ENCODE results near the gene VAV2. TPM values are rescaled to one million over a fixed set of nuclear protein-coding genes. Genes with fewer than 3 reads are reported as not detected.

The VAV2 gene
- polyA plus RNA-seq, 1 of the 3 experiments (the other 2 are of a cell fraction), result 14.9 TPM

DNA sequence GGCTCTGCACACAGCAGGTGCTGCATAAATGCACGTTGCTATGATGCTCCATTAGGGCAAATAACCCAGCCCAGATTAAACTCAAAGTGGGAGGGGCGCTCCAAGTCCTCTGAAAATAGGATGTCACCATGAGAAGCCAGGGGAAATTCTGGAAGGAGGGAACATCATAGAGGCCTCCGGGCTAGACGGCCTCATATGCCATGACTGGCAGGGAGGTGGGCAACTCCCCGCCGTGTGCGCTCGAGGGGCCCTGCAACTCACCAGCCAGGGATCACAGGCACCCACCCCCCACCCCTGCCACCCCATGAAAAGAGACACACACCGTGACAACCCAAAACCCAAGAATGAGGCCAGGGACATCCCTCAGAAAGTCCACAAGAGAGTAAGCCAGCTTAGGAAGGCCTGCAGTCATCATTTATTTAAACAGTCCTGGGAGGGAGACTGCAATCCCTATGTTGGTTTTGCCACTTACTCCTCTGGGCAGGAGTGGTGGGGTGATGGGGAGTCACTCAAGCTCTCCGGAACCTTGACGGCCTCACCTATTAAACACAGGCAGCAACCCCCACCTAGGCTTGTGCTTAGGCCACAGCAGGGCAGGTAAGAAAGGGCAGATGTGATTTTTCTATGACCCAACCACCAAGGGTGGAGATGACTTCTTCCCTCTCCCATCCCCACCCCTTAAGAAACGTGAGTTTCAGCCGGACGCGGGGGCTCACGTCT, 4.0 kb downstream of the VAV2 start:
- Histone ChIP-seq H3K9ac (no peak overlapping the region), H3K4me3 (ENCODE audit: low read depth in 2 of 2, low read length in 1 of 2) (no peak overlapping the region), H3K9me2 (no peaks in the 10 kb centered on the region), H2AFZ (ENCODE audit: low read depth) (no peak overlapping the region), H3F3A (replicated peaks; ENCODE audit: insufficient read depth) (no peaks in the 10 kb centered on the region), H3K4me1 (ENCODE audit: control insufficient read depth in 1 of 2, insufficient read depth in 2 of 2, low read depth in 1 of 2, low read length in 1 of 2) (peaks cover 0 to 16% of the 10 kb centered on the region in 2 experiments; a peak in 1 of 4 replicates), H3K79me2 (ENCODE audit: insufficient read depth) (peaks cover 92% of the 10 kb centered on the region), H3K27ac (ENCODE audit: low read depth in 2 of 2, low read length in 1 of 2) (no peak overlapping the region), H3K9me3 (no peaks in the 10 kb centered on the region), H3K36me3 (replicated peaks in 1 of 2; ENCODE audit: control insufficient read depth in 1 of 2, insufficient read depth in 2 of 2, low read length in 1 of 2) (no peaks in the 10 kb centered on the region), H3K27me3 (ENCODE audit: insufficient read depth) (no peaks in the 10 kb centered on the region), H3K4me2 (no peak overlapping the region), H4K20me1 (ENCODE audit: insufficient read depth) (peaks cover 80% of the 10 kb centered on the region)
- TF ChIP-seq, protein P1, sequence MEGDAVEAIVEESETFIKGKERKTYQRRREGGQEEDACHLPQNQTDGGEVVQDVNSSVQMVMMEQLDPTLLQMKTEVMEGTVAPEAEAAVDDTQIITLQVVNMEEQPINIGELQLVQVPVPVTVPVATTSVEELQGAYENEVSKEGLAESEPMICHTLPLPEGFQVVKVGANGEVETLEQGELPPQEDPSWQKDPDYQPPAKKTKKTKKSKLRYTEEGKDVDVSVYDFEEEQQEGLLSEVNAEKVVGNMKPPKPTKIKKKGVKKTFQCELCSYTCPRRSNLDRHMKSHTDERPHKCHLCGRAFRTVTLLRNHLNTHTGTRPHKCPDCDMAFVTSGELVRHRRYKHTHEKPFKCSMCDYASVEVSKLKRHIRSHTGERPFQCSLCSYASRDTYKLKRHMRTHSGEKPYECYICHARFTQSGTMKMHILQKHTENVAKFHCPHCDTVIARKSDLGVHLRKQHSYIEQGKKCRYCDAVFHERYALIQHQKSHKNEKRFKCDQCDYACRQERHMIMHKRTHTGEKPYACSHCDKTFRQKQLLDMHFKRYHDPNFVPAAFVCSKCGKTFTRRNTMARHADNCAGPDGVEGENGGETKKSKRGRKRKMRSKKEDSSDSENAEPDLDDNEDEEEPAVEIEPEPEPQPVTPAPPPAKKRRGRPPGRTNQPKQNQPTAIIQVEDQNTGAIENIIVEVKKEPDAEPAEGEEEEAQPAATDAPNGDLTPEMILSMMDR (IDR thresholded peaks at IDR 0.05), result no peak
- TF ChIP-seq EZH2phosphoT487 (IDR thresholded peaks at IDR 0.05; ENCODE audit: borderline replicate concordance, low read depth) (no peak), ELF1 (IDR thresholded peaks at IDR 0.05) (no peak), FOXJ3 (CRISPR knock-in tag; IDR thresholded peaks at IDR 0.05) (no peak), JUND (IDR thresholded peaks at IDR 0.05) (no peak), MEF2A (IDR thresholded peaks at IDR 0.05; ENCODE audit: borderline replicate concordance, low read depth) (no peak), FOXM1 (IDR thresholded peaks at IDR 0.05; ENCODE audit: low read depth) (no peak), TEAD4 (IDR thresholded peaks at IDR 0.05; ENCODE audit: borderline replicate concordance, insufficient read depth) (no peak), FOSL2 (IDR thresholded peaks at IDR 0.05; ENCODE audit: borderline replicate concordance, low read depth) (no peak), TAF1 (IDR thresholded peaks at IDR 0.05; ENCODE audit: borderline replicate concordance, low read depth, low read length) (no peak), RFX5 (IDR thresholded peaks at IDR 0.05; ENCODE audit: low read length) (no peak), SMC3 (IDR thresholded peaks at IDR 0.05; ENCODE audit: low read depth, low read length) (no peak), RCOR1 (IDR thresholded peaks at IDR 0.05; ENCODE audit: low read length) (no peak), CHD2 (IDR thresholded peaks at IDR 0.05; ENCODE audit: low read length, partially characterized antibody) (no peak), POLR2AphosphoS5 (IDR thresholded peaks at IDR 0.05; ENCODE audit: low read depth, low read length) (no peak), RAD21 (IDR thresholded peaks at IDR 0.05; ENCODE audit: low read length) (no peak)
- TF ChIP-seq, protein P2, sequence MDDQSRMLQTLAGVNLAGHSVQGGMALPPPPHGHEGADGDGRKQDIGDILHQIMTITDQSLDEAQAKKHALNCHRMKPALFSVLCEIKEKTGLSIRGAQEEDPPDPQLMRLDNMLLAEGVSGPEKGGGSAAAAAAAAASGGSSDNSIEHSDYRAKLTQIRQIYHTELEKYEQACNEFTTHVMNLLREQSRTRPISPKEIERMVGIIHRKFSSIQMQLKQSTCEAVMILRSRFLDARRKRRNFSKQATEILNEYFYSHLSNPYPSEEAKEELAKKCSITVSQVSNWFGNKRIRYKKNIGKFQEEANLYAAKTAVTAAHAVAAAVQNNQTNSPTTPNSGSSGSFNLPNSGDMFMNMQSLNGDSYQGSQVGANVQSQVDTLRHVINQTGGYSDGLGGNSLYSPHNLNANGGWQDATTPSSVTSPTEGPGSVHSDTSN (IDR thresholded peaks at IDR 0.05), result no peak
- TF ChIP-seq, protein P3, sequence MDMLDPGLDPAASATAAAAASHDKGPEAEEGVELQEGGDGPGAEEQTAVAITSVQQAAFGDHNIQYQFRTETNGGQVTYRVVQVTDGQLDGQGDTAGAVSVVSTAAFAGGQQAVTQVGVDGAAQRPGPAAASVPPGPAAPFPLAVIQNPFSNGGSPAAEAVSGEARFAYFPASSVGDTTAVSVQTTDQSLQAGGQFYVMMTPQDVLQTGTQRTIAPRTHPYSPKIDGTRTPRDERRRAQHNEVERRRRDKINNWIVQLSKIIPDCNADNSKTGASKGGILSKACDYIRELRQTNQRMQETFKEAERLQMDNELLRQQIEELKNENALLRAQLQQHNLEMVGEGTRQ (IDR thresholded peaks at IDR 0.05; ENCODE audit: borderline replicate concordance, low read depth, low read length), result no peak
- TF ChIP-seq, protein P4, sequence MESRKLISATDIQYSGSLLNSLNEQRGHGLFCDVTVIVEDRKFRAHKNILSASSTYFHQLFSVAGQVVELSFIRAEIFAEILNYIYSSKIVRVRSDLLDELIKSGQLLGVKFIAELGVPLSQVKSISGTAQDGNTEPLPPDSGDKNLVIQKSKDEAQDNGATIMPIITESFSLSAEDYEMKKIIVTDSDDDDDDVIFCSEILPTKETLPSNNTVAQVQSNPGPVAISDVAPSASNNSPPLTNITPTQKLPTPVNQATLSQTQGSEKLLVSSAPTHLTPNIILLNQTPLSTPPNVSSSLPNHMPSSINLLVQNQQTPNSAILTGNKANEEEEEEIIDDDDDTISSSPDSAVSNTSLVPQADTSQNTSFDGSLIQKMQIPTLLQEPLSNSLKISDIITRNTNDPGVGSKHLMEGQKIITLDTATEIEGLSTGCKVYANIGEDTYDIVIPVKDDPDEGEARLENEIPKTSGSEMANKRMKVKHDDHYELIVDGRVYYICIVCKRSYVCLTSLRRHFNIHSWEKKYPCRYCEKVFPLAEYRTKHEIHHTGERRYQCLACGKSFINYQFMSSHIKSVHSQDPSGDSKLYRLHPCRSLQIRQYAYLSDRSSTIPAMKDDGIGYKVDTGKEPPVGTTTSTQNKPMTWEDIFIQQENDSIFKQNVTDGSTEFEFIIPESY (IDR thresholded peaks at IDR 0.05; ENCODE audit: borderline replicate concordance, low read depth), result no peak
- TF ChIP-seq, protein P5, sequence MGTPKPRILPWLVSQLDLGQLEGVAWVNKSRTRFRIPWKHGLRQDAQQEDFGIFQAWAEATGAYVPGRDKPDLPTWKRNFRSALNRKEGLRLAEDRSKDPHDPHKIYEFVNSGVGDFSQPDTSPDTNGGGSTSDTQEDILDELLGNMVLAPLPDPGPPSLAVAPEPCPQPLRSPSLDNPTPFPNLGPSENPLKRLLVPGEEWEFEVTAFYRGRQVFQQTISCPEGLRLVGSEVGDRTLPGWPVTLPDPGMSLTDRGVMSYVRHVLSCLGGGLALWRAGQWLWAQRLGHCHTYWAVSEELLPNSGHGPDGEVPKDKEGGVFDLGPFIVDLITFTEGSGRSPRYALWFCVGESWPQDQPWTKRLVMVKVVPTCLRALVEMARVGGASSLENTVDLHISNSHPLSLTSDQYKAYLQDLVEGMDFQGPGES (IDR thresholded peaks at IDR 0.05; ENCODE audit: low read depth, low read length), result no peak
- DNase-seq, result no peak
- CTCF ChIA-PET, result interaction anchor here (0.6 to 1.9 kb wide), 4 partner anchors 45 to 207 kb away, joined by 3 to 7 read pairs (median 3); no protein-coding TSS in a partner anchor
- 98% methylated on average over 16 of the region's 16 CpGs for WGBS (ENCODE audit: low lambda C conversion rate)
- POLR2A ChIA-PET, result interaction anchor here (0.6 kb wide), 1 partner anchor 136 kb away, joined by 3 read pairs; no protein-coding TSS in a partner anchor

All from SK-N-SH (cell line).